Measurements from ENCODE around the gene INO80.

Gene INO80

DNA sequence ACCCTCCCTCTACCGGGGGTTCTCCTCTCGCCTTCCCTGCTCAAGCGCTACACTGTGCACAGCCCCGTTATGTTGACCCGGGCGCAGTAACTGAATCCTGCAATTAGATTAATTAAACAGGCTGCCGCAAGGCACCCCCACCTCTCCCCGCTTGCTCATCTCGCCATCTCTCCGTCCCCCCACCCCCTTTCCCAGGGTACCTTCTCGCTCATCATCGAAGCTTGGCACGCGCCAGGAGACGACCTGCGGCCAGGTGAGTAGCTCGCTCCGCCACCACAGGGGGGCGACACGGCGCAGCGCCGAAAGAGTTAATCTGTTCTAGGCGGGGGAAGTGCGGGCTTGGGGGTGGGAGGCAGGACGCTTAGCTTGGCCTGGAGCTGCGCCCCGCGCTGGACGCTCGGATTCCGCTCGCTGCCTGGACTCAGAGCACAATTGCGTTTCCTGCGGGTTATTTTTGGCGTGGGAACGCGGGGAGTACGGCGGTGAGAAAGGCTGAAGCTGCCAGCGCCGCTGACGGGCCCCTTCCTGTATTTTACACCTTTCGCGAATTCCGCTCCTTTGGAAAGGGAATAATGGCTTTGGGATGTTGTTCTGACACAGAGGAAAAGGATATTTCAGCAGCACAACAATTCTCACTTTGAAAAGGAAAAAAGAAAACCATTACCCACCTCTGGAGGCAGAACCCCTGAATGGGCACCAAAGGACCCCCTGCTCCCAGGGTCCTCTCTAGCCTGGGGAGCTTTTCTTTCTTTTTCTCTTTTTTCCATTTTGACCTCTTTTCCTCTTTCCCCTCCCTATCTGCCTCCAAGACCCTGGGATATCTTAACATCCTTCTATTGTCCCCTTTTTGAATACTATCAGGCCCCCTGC lies 185.4 kb downstream of the INO80 start:
- no peak for DNase-seq (ENCODE audit: low spot score)

DNA sequence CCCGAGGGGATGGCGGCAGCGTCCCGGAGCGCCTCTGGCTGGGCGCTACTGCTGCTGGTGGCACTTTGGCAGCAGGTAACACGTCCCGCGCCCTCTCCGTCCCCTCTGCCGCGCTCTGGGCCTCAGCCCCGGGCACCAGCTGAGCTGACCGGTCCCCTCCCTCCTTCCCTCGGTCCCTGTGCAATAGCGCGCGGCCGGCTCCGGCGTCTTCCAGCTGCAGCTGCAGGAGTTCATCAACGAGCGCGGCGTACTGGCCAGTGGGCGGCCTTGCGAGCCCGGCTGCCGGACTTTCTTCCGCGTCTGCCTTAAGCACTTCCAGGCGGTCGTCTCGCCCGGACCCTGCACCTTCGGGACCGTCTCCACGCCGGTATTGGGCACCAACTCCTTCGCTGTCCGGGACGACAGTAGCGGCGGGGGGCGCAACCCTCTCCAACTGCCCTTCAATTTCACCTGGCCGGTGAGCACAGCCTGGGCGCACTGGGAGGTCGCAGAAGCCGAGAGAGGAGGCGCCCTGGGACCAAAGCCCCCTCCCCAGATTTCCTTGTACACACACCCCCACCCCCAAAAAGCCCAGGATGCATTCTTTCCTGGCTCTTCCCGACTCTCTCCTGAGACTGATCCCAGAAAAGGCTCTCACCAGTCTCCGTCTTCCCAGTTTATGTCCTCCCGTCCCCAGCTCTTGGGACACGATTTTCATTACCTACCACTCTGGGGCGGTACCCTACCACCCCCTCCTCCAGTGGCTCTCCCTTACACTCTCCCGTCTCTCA lies 186.2 kb downstream of the INO80 start:
- no peak for DNase-seq (ENCODE audit: low spot score)

Data from CD4-positive, alpha-beta T cell treated with Interleukin-15 for 4 hours (primary cell).